ENCODE measurements around the gene CBX2.
"Not testable (repeated sequence)": the region's sequence is repeated elsewhere in the genome, so short reads cannot be mapped to it uniquely, and the experiment has no call there.

CBX2 gene

DNA sequence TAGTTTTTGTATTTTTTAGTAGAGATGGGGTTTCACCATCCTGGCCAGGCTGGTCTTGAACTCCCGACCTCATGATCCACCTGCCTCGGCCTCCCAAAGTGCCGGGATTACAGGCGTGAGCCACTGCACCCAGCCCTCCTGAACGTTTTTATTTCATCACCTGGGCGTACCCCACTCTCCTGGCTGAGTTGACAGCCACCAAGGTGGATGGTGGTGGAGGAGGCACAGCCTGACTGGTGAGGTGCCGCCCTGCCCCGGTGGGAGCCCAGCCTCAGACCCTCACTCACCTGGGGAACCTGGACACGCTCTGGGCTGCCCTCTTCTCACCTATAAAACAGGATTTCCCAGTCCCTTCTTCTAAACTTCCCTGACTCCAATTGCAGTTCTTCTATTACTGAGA lies 5.2 kb upstream of the CBX2 start:
- not testable (repeated sequence) for DNase-seq

- DNase-seq: no peak
These were observed 3.4 kb upstream of the CBX2 start for GRCh38 chr17:79774561-79774975.

DNA sequence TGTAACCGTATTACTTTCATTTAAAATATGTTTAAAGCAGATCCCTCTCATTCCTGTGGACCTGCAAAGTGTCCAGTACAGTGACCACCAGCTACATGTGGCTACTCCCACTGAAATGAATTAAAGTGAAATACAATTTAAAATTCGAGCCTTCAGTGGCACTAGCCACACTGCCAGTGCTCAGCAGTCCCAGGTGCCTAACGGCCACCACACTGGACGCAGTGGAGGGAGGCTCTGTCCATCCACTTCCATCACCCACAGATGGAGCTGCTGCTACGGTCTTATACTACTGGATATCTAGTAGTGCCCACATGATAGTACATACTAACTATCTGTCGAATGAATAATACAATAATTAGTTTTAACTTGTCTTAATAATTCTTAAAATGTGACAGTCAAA lies 2.3 kb upstream of the CBX2 start:
- no peak for DNase-seq

GRCh38 chr17:79776376-79777119 lies 1.4 kb upstream of the CBX2 start:
- DNase-seq: no peak

DNA sequence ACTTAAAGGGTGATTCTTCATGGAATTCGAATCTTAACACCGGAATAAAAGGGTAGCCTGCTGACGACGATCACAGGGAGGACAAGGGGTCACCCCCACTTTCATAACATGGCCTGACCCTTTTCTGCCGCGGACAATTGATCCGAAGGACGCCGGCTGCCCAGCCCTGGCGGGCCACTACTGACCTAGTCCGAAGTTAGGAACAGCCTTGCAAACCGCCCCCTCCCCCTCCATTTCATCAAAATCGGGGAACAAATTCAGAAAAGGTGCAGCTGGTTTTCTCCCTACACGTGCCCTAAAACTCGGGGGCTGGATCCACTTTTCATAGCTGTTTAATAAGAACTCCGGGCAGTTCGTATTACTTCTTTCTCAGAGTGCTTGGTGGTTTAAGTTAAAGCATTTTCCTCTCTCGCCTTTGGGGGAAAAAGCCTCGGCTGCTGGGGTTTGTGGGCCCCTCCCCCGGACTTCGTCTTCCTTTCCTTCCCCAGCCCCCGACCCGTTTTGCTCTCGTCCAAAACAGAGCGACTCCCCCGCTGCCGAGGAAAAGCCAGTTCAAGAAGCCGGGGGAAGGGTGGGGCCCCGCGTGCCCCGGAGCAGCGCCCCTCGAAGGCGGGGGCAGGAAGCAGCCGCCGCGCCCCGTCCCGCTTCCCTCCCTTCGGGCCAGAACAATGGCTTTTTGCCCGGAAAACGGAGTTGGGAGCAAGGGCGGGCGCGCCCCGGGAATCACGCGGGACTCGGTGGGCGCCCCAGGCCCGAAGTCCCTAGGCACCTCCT lies 641 bp upstream of the CBX2 start:
- DNase-seq: peak; percentile 29

- DNase-seq: no peak
These were observed 646 bp downstream of the CBX2 start for GRCh38 chr17:79778504-79779083.

- no peak for DNase-seq
These were observed 1.2 kb downstream of the CBX2 start for GRCh38 chr17:79779084-79779529.

- no peak for DNase-seq
These were observed 1.9 kb downstream of the CBX2 start for GRCh38 chr17:79779661-79780365.

- DNase-seq: no peak
These were observed 3.2 kb downstream of the CBX2 start for GRCh38 chr17:79781012-79781650.

- no peak for DNase-seq
These were observed 4.0 kb downstream of the CBX2 start for GRCh38 chr17:79781736-79782575.

GRCh38 chr17:79783891-79784290 lies 5.9 kb downstream of the CBX2 start:
- DNase-seq: no peak

DNA sequence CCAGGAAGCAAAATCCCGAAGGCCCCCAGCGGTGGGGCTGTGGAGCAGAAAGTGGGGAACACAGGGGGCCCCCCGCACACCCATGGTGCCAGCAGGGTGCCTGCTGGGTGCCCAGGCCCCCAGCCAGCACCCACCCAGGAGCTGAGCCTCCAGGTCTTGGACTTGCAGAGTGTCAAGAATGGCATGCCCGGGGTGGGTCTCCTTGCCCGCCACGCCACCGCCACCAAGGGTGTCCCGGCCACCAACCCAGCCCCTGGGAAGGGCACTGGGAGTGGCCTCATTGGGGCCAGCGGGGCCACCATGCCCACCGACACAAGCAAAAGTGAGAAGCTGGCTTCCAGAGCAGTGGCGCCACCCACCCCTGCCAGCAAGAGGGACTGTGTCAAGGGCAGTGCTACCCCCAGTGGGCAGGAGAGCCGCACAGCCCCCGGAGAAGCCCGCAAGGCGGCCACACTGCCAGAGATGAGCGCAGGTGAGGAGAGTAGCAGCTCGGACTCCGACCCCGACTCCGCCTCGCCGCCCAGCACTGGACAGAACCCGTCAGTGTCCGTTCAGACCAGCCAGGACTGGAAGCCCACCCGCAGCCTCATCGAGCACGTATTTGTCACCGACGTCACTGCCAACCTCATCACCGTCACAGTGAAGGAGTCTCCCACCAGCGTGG lies 6.5 kb downstream of the CBX2 start:
- no peak for DNase-seq

- DNase-seq: no peak
These were observed 7.3 kb downstream of the CBX2 start for GRCh38 chr17:79785017-79785899.

- no peak for DNase-seq
These were observed 8.2 kb downstream of the CBX2 start for GRCh38 chr17:79785900-79786810.

DNA sequence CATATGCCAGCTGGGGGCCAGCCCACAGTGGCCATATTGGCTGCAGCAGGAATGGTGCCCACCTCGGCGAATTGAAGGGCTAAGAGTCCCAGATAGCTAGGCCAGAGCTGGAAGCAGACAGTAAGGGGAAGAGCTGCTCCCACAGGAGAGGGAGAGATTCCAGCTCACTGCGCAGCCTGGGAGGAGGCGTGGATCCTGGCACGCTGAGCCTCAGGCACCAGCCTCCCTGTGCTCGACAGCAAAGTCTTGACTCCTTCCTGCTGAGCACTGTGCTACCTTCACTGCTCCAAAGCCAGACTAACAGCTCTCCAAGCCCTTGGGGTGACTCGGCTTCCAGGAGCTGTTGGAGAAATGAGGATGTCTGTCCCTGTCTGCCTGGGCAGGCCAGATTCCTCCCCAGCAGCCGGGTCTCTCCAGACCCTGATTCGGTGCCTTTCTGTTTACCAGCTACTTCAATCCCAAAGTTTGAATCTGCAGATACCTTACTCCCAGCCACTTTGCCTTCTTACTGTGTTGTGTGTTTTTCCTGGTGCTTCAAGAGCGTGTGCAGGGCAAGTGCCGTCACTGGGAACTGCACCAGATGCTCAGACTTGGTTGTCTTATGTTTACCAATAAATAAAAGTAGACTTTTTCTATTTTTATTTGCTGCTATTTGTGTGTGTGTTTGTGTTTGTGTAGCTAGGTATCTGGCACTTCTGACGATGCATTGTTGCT lies 9.1 kb downstream of the CBX2 start:
- DNase-seq: no peak

- DNase-seq: no peak
These were observed 10.5 kb downstream of the CBX2 start for GRCh38 chr17:79788455-79788854.

- no peak for DNase-seq
These were observed 11.3 kb downstream of the CBX2 start for GRCh38 chr17:79788989-79789942.
